Fibroblast of lung (primary cell): ENCODE measurements around the gene POLK.
"Not testable (repeated sequence)": the region's sequence is repeated elsewhere in the genome, so short reads cannot be mapped to it uniquely, and the experiment has no call there.

ENCODE experiments used
- CTCF ChIP-seq, 2 donors: IDR thresholded peaks in 1 of 2; conservative IDR thresholded peaks in 1 of 2; 1 replicate in 1 of 2; 2 replicates in 1 of 2; pipeline ENCODE4 v1.5.1; 2011 to 2012; ENCODE audit warnings: low read length in 2 of 2, control low read depth in 1 of 2, inconsistent platforms in 1 of 2, low read depth in 1 of 2, mild to moderate bottlenecking in 1 of 2
- EZH2 ChIP-seq: IDR thresholded peaks from 2 replicates; pipeline ENCODE4 v1.5.1; 2012; ENCODE audit warnings: low read length, control low read depth, mild to moderate bottlenecking; ENCODE audit errors: missing control alignments

GRCh38 chr5:75565991-75566709, 54.5 kb downstream of the POLK start:
- TF ChIP-seq CTCF (conservative IDR thresholded peaks at IDR 0.05 in 1 of 2, IDR thresholded peaks at IDR 0.05 in 1 of 2; ENCODE audit: low read depth in 1 of 2, low read length in 2 of 2); EZH2: not testable (repeated sequence)
